ENCODE results near the gene DHCR24.
A peak's percentile ranks its signal among the peaks of the same experiment; 100 is the strongest.

Gene DHCR24

GRCh38 chr1:54885807-54886723 lies 930 bp downstream of the DHCR24 start:
- Histone ChIP-seq H3K23ac (ENCODE audit: low read length) (no peak overlapping the region), H3K36me3 (ENCODE audit: control insufficient read depth, insufficient read depth, low read length) (peaks cover 5% of the 10 kb centered on the region), H3K4me1 (ENCODE audit: control insufficient read depth, low read depth, low read length) (peaks cover 18% of the 10 kb centered on the region), H3K56ac (ENCODE audit: low read length) (peak overlapping the region; percentile 97), H3K4me3 (ENCODE audit: low read length) (peak overlapping the region; percentile 75), H3K9ac (ENCODE audit: low read length) (peak overlapping the region; percentile 90), H3K79me1 (ENCODE audit: low read length) (no peaks in the 10 kb centered on the region), H4K8ac (ENCODE audit: low read depth, low read length) (no peak overlapping the region), H3K79me2 (ENCODE audit: control insufficient read depth, insufficient read depth, low read length) (peaks cover 56% of the 10 kb centered on the region), H3K27me3 (ENCODE audit: insufficient read depth, low read length, poor library complexity) (no peaks in the 10 kb centered on the region), H2AK5ac (ENCODE audit: low read length) (peak overlapping the region; percentile 6), H3K18ac (ENCODE audit: low read length) (peak overlapping the region; percentile 90), H3K4ac (ENCODE audit: low read depth, low read length) (no peak overlapping the region), H2BK120ac (ENCODE audit: low read depth, low read length) (no peak overlapping the region), H2BK15ac (replicated peaks; ENCODE audit: low read depth) (no peak overlapping the region), H3K4me2 (ENCODE audit: low read length) (peak overlapping the region; percentile 94), H2BK5ac (ENCODE audit: low read length) (peak overlapping the region; percentile 86), H4K5ac (ENCODE audit: low read length) (no peak overlapping the region), H3K27ac (ENCODE audit: low read depth, low read length) (peak overlapping the region; percentile 26)
- peak; percentile 82 for DNase-seq
- WGBS (ENCODE audit: extremely low coverage, insufficient coverage, low lambda C conversion rate): no CpG with 5 or more reads among the region's 24 CpGs

- H3K79me1 ChIP-seq (ENCODE audit: low read length): no peaks in the 10 kb centered on the region
- H2BK5ac ChIP-seq (ENCODE audit: low read length): no peak overlapping the region
- H2BK15ac ChIP-seq (replicated peaks; ENCODE audit: low read depth): no peak overlapping the region
- H2AK5ac ChIP-seq (ENCODE audit: low read length): no peak overlapping the region
- peak overlapping the region; percentile 97 for H3K56ac ChIP-seq (ENCODE audit: low read length)
- H3K27ac ChIP-seq (ENCODE audit: low read depth, low read length): no peak overlapping the region
- no peak overlapping the region for H4K5ac ChIP-seq (ENCODE audit: low read length)
- peak overlapping the region; percentile 90 for H3K9ac ChIP-seq (ENCODE audit: low read length)
- H3K27me3 ChIP-seq (ENCODE audit: insufficient read depth, low read length, poor library complexity): no peaks in the 10 kb centered on the region
- H3K36me3 ChIP-seq (ENCODE audit: control insufficient read depth, insufficient read depth, low read length): peaks cover 5% of the 10 kb centered on the region
- H3K79me2 ChIP-seq (ENCODE audit: control insufficient read depth, insufficient read depth, low read length): peaks cover 64% of the 10 kb centered on the region
- no peak for DNase-seq
- H3K4me1 ChIP-seq (ENCODE audit: control insufficient read depth, low read depth, low read length): peaks cover 18% of the 10 kb centered on the region
- no CpG with 5 or more reads among the region's 4 CpGs for WGBS (ENCODE audit: extremely low coverage, insufficient coverage, low lambda C conversion rate)
- H3K23ac ChIP-seq (ENCODE audit: low read length): no peak overlapping the region
- no peak overlapping the region for H2BK120ac ChIP-seq (ENCODE audit: low read depth, low read length)
- peak overlapping the region; percentile 75 for H3K4me3 ChIP-seq (ENCODE audit: low read length)
- H3K18ac ChIP-seq (ENCODE audit: low read length): no peak overlapping the region
- H4K8ac ChIP-seq (ENCODE audit: low read depth, low read length): no peak overlapping the region
- peak overlapping the region; percentile 94 for H3K4me2 ChIP-seq (ENCODE audit: low read length)
- H3K4ac ChIP-seq (ENCODE audit: low read depth, low read length): no peak overlapping the region
These were observed 1.7 kb downstream of the DHCR24 start for GRCh38 chr1:54885237-54885679.

- H3K4me3 ChIP-seq (ENCODE audit: low read length): peak overlapping the region; percentile 75
These were observed 2.2 kb downstream of the DHCR24 start for GRCh38 chr1:54884768-54885167.

GRCh38 chr1:54884135-54884586 lies 2.8 kb downstream of the DHCR24 start:
- Histone ChIP-seq H2BK120ac (ENCODE audit: low read depth, low read length) (no peak overlapping the region), H3K4me1 (ENCODE audit: control insufficient read depth, low read depth, low read length) (peaks cover 18% of the 10 kb centered on the region), H3K79me2 (ENCODE audit: control insufficient read depth, insufficient read depth, low read length) (peaks cover 69% of the 10 kb centered on the region), H3K56ac (ENCODE audit: low read length) (no peak overlapping the region), H3K23ac (ENCODE audit: low read length) (no peak overlapping the region), H3K18ac (ENCODE audit: low read length) (no peak overlapping the region), H3K4ac (ENCODE audit: low read depth, low read length) (no peak overlapping the region), H3K9ac (ENCODE audit: low read length) (peak overlapping the region; percentile 12), H3K27me3 (ENCODE audit: insufficient read depth, low read length, poor library complexity) (no peaks in the 10 kb centered on the region), H3K4me3 (ENCODE audit: low read length) (no peak overlapping the region), H3K36me3 (ENCODE audit: control insufficient read depth, insufficient read depth, low read length) (peaks cover 5% of the 10 kb centered on the region), H2BK5ac (ENCODE audit: low read length) (no peak overlapping the region), H2AK5ac (ENCODE audit: low read length) (no peak overlapping the region), H3K79me1 (ENCODE audit: low read length) (no peaks in the 10 kb centered on the region), H3K27ac (ENCODE audit: low read depth, low read length) (no peak overlapping the region), H4K8ac (ENCODE audit: low read depth, low read length) (no peak overlapping the region), H2BK15ac (replicated peaks; ENCODE audit: low read depth) (no peak overlapping the region), H3K4me2 (ENCODE audit: low read length) (peak overlapping the region; percentile 2), H4K5ac (ENCODE audit: low read length) (no peak overlapping the region)
- no peak for DNase-seq
- no CpG with 5 or more reads among the region's 3 CpGs for WGBS (ENCODE audit: extremely low coverage, insufficient coverage, low lambda C conversion rate)

More at GRCh38 chr1:54884768-54885167, 2.2 kb downstream of the DHCR24 start:
- H2AK5ac ChIP-seq (ENCODE audit: low read length): no peak overlapping the region
- no peak overlapping the region for H4K8ac ChIP-seq (ENCODE audit: low read depth, low read length)
- no peak overlapping the region for H2BK120ac ChIP-seq (ENCODE audit: low read depth, low read length)
- peaks cover 18% of the 10 kb centered on the region for H3K4me1 ChIP-seq (ENCODE audit: control insufficient read depth, low read depth, low read length)
- no peak overlapping the region for H2BK5ac ChIP-seq (ENCODE audit: low read length)
- H2BK15ac ChIP-seq (replicated peaks; ENCODE audit: low read depth): no peak overlapping the region
- WGBS (ENCODE audit: extremely low coverage, insufficient coverage, low lambda C conversion rate): no CpG with 5 or more reads among the region's 3 CpGs
- H3K23ac ChIP-seq (ENCODE audit: low read length): no peak overlapping the region
- peaks cover 66% of the 10 kb centered on the region for H3K79me2 ChIP-seq (ENCODE audit: control insufficient read depth, insufficient read depth, low read length)
- no peak for DNase-seq
- H3K56ac ChIP-seq (ENCODE audit: low read length): peak overlapping the region; percentile 97
- no peak overlapping the region for H3K27ac ChIP-seq (ENCODE audit: low read depth, low read length)
- H3K4ac ChIP-seq (ENCODE audit: low read depth, low read length): no peak overlapping the region
- peaks cover 5% of the 10 kb centered on the region for H3K36me3 ChIP-seq (ENCODE audit: control insufficient read depth, insufficient read depth, low read length)
- H3K18ac ChIP-seq (ENCODE audit: low read length): no peak overlapping the region
- H3K27me3 ChIP-seq (ENCODE audit: insufficient read depth, low read length, poor library complexity): no peaks in the 10 kb centered on the region
- peak overlapping the region; percentile 90 for H3K9ac ChIP-seq (ENCODE audit: low read length)
- H3K79me1 ChIP-seq (ENCODE audit: low read length): no peaks in the 10 kb centered on the region
- H4K5ac ChIP-seq (ENCODE audit: low read length): no peak overlapping the region
- H3K4me2 ChIP-seq (ENCODE audit: low read length): peak overlapping the region; percentile 94

GRCh38 chr1:54883349-54884102 lies 3.5 kb downstream of the DHCR24 start:
- Histone ChIP-seq H3K27me3 (ENCODE audit: insufficient read depth, low read length, poor library complexity) (no peaks in the 10 kb centered on the region), H3K9ac (ENCODE audit: low read length) (no peak overlapping the region), H2AK5ac (ENCODE audit: low read length) (no peak overlapping the region), H2BK5ac (ENCODE audit: low read length) (no peak overlapping the region), H4K8ac (ENCODE audit: low read depth, low read length) (no peak overlapping the region), H3K4me1 (ENCODE audit: control insufficient read depth, low read depth, low read length) (peaks cover 18% of the 10 kb centered on the region), H3K4me2 (ENCODE audit: low read length) (no peak overlapping the region), H3K79me2 (ENCODE audit: control insufficient read depth, insufficient read depth, low read length) (peaks cover 74% of the 10 kb centered on the region), H3K4ac (ENCODE audit: low read depth, low read length) (no peak overlapping the region), H4K5ac (ENCODE audit: low read length) (no peak overlapping the region), H3K56ac (ENCODE audit: low read length) (no peak overlapping the region), H3K4me3 (ENCODE audit: low read length) (no peak overlapping the region), H3K36me3 (ENCODE audit: control insufficient read depth, insufficient read depth, low read length) (peaks cover 5% of the 10 kb centered on the region), H3K79me1 (ENCODE audit: low read length) (no peaks in the 10 kb centered on the region), H3K18ac (ENCODE audit: low read length) (no peak overlapping the region), H3K23ac (ENCODE audit: low read length) (no peak overlapping the region), H2BK15ac (replicated peaks; ENCODE audit: low read depth) (no peak overlapping the region), H2BK120ac (ENCODE audit: low read depth, low read length) (no peak overlapping the region), H3K27ac (ENCODE audit: low read depth, low read length) (no peak overlapping the region)
- DNase-seq: no peak
- no CpG with 5 or more reads among the region's 10 CpGs for WGBS (ENCODE audit: extremely low coverage, insufficient coverage, low lambda C conversion rate)
